Measurements from ENCODE around the gene USP34. TPM values are rescaled to one million over a fixed set of nuclear protein-coding genes. Genes with fewer than 3 reads are reported as not detected.
A peak's percentile ranks its signal among the peaks of the same experiment; 100 is the strongest.

USP34 gene
- polyA plus RNA-seq, 2 donors, result 32.2 to 40.4 TPM

DNA sequence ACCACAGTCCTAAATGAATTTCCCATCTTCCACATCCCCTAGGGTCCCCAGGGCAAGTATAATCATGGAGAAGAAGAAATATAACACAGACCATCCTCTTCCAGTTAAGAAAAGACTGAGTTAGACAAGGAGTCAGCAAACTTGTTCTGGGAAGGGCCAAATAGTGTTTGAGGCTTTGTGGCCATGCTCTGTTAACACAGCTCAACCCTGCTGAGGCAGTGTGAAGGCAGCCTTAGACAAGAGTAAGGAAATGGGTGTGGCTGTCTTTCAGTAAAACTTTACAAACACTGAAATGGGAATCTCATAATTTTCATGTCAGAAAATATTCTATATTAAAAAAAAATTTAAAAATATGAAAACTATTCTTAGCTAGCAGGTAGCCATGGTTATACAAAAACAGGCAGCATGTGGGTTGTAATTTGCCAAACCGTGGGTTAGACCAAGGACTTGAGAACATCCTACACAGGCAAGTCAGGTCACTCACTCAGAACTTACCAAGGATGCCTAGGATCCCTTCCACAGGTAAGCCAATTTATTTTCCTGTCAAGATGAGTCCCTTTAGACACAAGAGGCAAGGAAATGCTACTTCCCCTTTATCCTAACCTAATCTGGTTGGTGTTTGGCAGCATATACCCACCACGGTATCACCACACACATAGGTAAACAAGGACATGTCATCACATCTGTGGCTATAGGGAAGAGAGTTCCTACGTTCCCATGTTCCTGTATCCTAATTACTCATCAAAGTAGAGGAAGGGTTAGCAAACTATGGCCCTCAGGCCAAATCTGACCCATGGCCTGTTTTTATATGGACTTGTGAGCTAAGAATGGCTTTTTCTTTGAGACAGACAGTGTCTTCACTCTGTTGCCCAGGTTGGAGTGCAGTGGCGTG is 277.0 kb downstream of the USP34 start:
- H3K4me1 ChIP-seq (ENCODE audit: control insufficient read depth in 2 of 2, insufficient read depth in 2 of 2, low read length in 1 of 2), result no peaks in the 10 kb centered on the region
- H3K36me3 ChIP-seq (ENCODE audit: control insufficient read depth in 2 of 2, insufficient read depth in 2 of 2, low read length in 1 of 2), result peaks cover 5% of the 10 kb centered on the region in 2 donors
- no peaks in the 10 kb centered on the region for H3K9me3 ChIP-seq (ENCODE audit: control insufficient read depth in 2 of 2, insufficient read depth in 1 of 2, low read depth in 1 of 2, low read length in 1 of 2)
- no peaks in the 10 kb centered on the region for H3K27me3 ChIP-seq (ENCODE audit: control insufficient read depth in 1 of 2, insufficient read depth in 2 of 2, low read length in 2 of 2)
- no peak overlapping the region for H3K4me3 ChIP-seq (ENCODE audit: low read depth in 1 of 2, low read length in 2 of 2)
- 72 to 83% methylated on average over 4 of the region's 4 CpGs for WGBS, 2 donors
- H3K27ac ChIP-seq (ENCODE audit: low read depth in 2 of 2, low read length in 1 of 2), result peak overlapping the region in 1 of 2 donors; percentile 64

DNA sequence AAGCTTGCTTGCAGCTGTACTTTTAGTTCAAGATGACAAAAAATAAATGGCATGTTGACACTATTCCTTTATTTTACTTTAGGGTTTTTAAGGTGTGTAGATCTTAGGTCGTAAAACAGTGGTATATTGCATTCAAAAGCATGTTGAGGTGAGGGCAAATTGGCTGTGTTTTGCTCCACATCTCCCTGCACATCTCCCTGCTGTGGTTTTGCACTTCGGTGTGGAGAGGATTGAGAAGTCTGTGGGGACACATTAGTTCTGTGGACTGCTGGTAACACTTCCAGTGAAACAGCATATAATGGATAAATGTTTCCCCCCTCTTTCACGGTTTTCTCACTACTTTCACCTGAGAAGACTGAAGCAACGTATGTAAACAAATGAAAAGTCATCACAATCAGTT is 283.8 kb downstream of the USP34 start:
- 71 to 79% methylated on average over 4 of the region's 4 CpGs for WGBS, 2 donors
- peaks cover 8 to 17% of the 10 kb centered on the region in 2 donors for H3K36me3 ChIP-seq (ENCODE audit: control insufficient read depth in 2 of 2, insufficient read depth in 2 of 2, low read length in 1 of 2)

DNA sequence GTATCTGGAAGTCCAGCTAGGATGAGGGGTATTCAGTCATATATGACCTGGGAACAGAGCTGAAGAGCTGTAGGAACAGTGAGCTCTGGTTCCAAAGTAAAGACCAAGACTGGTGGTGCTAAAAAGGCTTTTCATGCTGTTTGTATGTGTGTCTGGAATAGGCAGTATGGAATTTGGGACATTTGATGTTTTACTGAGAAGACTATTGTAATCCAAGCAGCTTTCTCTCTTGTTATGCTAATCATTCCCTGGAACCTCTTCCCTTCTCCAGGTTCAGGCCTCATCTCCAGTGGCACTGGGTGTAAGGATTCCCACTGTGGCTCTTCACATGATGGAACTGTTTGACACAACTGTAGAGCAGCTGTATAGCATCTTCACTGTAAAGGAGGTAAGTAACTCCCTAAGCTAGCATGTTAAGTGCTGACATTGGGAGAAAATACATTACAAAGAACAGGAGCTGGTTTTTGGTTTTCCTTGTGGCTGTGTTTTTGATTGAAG is 285.6 kb downstream of the USP34 start:
- no peak overlapping the region for H3K27ac ChIP-seq (ENCODE audit: low read depth in 2 of 2, low read length in 1 of 2)
- peaks cover 0 to 5% of the 10 kb centered on the region in 2 donors for H3K4me1 ChIP-seq (ENCODE audit: control insufficient read depth in 2 of 2, insufficient read depth in 2 of 2, low read length in 1 of 2)
- H3K4me3 ChIP-seq (ENCODE audit: low read depth in 1 of 2, low read length in 2 of 2), result no peak overlapping the region
- no peaks in the 10 kb centered on the region for H3K9me3 ChIP-seq (ENCODE audit: control insufficient read depth in 2 of 2, insufficient read depth in 1 of 2, low read depth in 1 of 2, low read length in 1 of 2)
- no peaks in the 10 kb centered on the region for H3K27me3 ChIP-seq (ENCODE audit: control insufficient read depth in 1 of 2, insufficient read depth in 2 of 2, low read length in 2 of 2)
- peaks cover 8 to 15% of the 10 kb centered on the region in 2 donors for H3K36me3 ChIP-seq (ENCODE audit: control insufficient read depth in 2 of 2, insufficient read depth in 2 of 2, low read length in 1 of 2)

More for the DNA sequence above, 283.8 kb downstream of the USP34 start:
- no peaks in the 10 kb centered on the region for H3K27me3 ChIP-seq (ENCODE audit: control insufficient read depth in 1 of 2, insufficient read depth in 2 of 2, low read length in 2 of 2)
- H3K9me3 ChIP-seq (ENCODE audit: control insufficient read depth in 2 of 2, insufficient read depth in 1 of 2, low read depth in 1 of 2, low read length in 1 of 2), result no peaks in the 10 kb centered on the region
- no peaks in the 10 kb centered on the region for H3K4me1 ChIP-seq (ENCODE audit: control insufficient read depth in 2 of 2, insufficient read depth in 2 of 2, low read length in 1 of 2)
- H3K27ac ChIP-seq (ENCODE audit: low read depth in 2 of 2, low read length in 1 of 2), result no peak overlapping the region
- no peak overlapping the region for H3K4me3 ChIP-seq (ENCODE audit: low read depth in 1 of 2, low read length in 2 of 2)

DNA sequence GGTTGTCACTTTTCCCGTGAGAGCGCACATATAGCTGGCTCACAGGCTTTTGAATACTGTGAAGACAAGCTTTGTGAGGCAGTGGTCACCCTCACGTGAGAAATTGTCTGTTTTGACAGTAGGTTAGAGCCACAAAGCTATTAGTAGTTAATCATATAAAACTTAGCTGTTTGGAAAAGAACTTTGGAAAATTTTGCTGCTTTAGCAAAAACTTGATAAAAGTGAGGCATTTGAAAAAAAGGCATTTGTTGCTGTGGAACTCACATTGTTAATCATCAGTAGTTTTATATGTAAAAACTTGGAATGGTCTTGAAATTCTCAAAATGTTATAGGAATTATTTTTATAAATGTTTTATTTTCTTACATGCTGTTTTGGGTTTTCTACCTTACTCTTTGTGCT is 286.6 kb downstream of the USP34 start:
- no peaks in the 10 kb centered on the region for H3K9me3 ChIP-seq (ENCODE audit: control insufficient read depth in 2 of 2, insufficient read depth in 1 of 2, low read depth in 1 of 2, low read length in 1 of 2)
- no peak overlapping the region for H3K27ac ChIP-seq (ENCODE audit: low read depth in 2 of 2, low read length in 1 of 2)
- no peaks in the 10 kb centered on the region for H3K27me3 ChIP-seq (ENCODE audit: control insufficient read depth in 1 of 2, insufficient read depth in 2 of 2, low read length in 2 of 2)
- H3K4me1 ChIP-seq (ENCODE audit: control insufficient read depth in 2 of 2, insufficient read depth in 2 of 2, low read length in 1 of 2), result peaks cover 3 to 10% of the 10 kb centered on the region in 2 donors
- 91 to 93% methylated on average over 3 of the region's 3 CpGs for WGBS, 2 donors
- H3K36me3 ChIP-seq (ENCODE audit: control insufficient read depth in 2 of 2, insufficient read depth in 2 of 2, low read length in 1 of 2), result peaks cover 8 to 15% of the 10 kb centered on the region in 2 donors
- H3K4me3 ChIP-seq (ENCODE audit: low read depth in 1 of 2, low read length in 2 of 2), result no peak overlapping the region

DNA sequence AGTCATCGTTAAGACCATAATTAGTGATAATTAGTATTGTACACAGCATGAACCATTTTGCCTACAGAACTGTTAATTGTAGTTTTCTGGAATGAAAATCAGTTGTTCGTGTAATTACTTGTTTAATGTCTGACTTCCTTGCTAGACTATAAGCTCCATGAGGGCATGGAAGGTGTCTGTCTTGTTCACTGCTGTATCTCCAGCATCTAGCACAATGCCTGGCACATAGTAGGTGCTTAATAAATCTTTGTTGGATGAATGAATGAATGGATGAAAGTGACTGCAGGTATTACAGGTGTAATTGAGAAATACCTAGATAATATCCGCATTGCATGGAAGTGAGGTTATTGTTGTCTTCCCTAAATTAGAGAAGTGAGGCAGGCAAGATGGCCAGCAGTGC is 287.1 kb downstream of the USP34 start:
- Histone ChIP-seq H3K4me1 (ENCODE audit: control insufficient read depth in 2 of 2, insufficient read depth in 2 of 2, low read length in 1 of 2) (peaks cover 3 to 15% of the 10 kb centered on the region in 2 donors), H3K36me3 (ENCODE audit: control insufficient read depth in 2 of 2, insufficient read depth in 2 of 2, low read length in 1 of 2) (peaks cover 8 to 15% of the 10 kb centered on the region in 2 donors), H3K4me3 (ENCODE audit: low read depth in 1 of 2, low read length in 2 of 2) (no peak overlapping the region), H3K9me3 (ENCODE audit: control insufficient read depth in 2 of 2, insufficient read depth in 1 of 2, low read depth in 1 of 2, low read length in 1 of 2) (no peaks in the 10 kb centered on the region), H3K27ac (ENCODE audit: low read depth in 2 of 2, low read length in 1 of 2) (no peak overlapping the region), H3K27me3 (ENCODE audit: control insufficient read depth in 1 of 2, insufficient read depth in 2 of 2, low read length in 2 of 2) (no peaks in the 10 kb centered on the region)
- WGBS, 2 donors, result 96 to 97% methylated on average over 3 of the region's 3 CpGs

DNA sequence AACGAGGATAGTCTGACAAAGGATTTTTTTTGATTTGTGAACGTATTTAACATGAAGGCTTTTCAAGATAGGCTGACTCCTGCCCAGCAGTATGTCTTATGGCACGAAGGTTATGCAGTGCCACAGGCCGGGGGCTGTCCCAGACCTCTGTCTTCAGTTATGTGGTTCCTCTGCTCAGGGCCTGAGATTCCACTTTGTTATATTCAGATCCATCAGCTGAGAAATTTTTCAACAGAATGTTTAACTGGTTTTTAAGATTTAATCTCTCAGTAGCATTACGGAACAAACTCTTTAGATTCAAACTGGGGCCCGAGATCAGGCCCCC is 288.9 kb downstream of the USP34 start:
- 73% methylated on average over 6 of the region's 6 CpGs for WGBS, 2 donors
- Histone ChIP-seq H3K27ac (ENCODE audit: low read depth in 2 of 2, low read length in 1 of 2) (no peak overlapping the region), H3K4me1 (ENCODE audit: control insufficient read depth in 2 of 2, insufficient read depth in 2 of 2, low read length in 1 of 2) (peaks cover 3 to 21% of the 10 kb centered on the region in 2 donors)

DNA sequence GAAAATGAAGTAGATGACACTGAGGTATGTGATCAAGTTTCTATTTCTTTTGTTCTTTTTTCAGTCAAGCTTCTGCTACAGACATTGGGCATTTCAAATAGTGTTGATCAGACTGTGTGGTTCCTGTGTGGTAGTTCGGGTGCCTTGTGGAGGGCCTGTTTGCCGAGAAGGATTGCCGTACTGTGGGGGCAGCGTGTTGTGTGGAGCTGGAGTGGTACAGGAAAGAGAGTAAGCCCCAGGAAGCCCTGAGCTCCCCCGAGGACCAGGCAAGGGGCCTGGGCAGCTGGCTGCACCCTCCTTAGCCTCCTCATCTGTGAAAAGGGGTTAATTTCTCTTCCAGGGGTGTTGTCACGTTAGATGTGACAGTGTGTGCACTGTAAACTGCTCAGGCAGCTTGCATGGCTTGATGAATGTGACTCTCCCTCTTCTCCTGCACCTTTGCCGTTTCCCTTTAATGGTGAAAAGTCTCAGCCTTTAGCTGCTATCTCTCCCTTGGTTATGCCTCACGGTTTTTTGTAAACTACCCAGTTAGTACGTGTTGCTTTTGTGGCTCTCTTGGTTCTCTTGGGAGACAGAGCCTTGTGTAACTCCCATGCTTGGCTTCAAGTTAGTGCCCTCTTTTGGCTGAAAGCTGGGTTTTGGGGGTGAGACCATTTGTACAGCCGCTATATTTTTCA is 289.4 kb downstream of the USP34 start:
- Histone ChIP-seq H3K9me3 (ENCODE audit: control insufficient read depth in 2 of 2, insufficient read depth in 1 of 2, low read depth in 1 of 2, low read length in 1 of 2) (no peaks in the 10 kb centered on the region), H3K4me3 (ENCODE audit: low read depth in 1 of 2, low read length in 2 of 2) (no peak overlapping the region), H3K4me1 (ENCODE audit: control insufficient read depth in 2 of 2, insufficient read depth in 2 of 2, low read length in 1 of 2) (peaks cover 3 to 21% of the 10 kb centered on the region in 2 donors), H3K27ac (ENCODE audit: low read depth in 2 of 2, low read length in 1 of 2) (peak overlapping the region in 1 of 2 donors; percentile 44), H3K36me3 (ENCODE audit: control insufficient read depth in 2 of 2, insufficient read depth in 2 of 2, low read length in 1 of 2) (peaks cover 8 to 10% of the 10 kb centered on the region in 2 donors), H3K27me3 (ENCODE audit: control insufficient read depth in 1 of 2, insufficient read depth in 2 of 2, low read length in 2 of 2) (no peaks in the 10 kb centered on the region)
- WGBS, 2 donors, result 59 to 60% methylated on average over 10 of the region's 10 CpGs

More for the DNA sequence above, 288.9 kb downstream of the USP34 start:
- Histone ChIP-seq H3K36me3 (ENCODE audit: control insufficient read depth in 2 of 2, insufficient read depth in 2 of 2, low read length in 1 of 2) (peaks cover 8 to 11% of the 10 kb centered on the region in 2 donors), H3K9me3 (ENCODE audit: control insufficient read depth in 2 of 2, insufficient read depth in 1 of 2, low read depth in 1 of 2, low read length in 1 of 2) (no peaks in the 10 kb centered on the region), H3K4me3 (ENCODE audit: low read depth in 1 of 2, low read length in 2 of 2) (no peak overlapping the region), H3K27me3 (ENCODE audit: control insufficient read depth in 1 of 2, insufficient read depth in 2 of 2, low read length in 2 of 2) (no peaks in the 10 kb centered on the region)

DNA sequence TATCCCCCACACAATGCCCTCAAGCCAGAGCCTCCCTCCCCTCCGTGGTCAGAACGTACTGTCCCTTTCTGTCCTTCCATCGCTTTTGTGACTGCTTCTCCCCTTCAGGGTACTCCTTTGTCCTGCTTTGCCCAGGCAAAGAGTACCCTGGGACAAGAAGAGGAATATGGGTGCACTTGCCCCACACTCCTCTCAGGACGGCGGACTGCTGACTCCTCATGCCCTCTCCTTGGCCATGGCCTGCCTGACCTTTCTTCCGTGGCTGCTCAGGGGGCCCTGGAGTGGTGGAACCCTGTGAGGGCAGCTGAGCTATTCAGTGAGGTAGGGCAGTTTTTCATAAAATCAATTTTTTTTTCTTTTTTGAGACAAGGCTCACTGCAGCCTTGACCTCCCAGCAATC is 290.2 kb downstream of the USP34 start:
- H3K27me3 ChIP-seq (ENCODE audit: control insufficient read depth in 1 of 2, insufficient read depth in 2 of 2, low read length in 2 of 2), result no peaks in the 10 kb centered on the region
- 60 to 66% methylated on average over 6 of the region's 6 CpGs for WGBS, 2 donors
- peak overlapping the region; percentile 12 to 43 for H3K27ac ChIP-seq (ENCODE audit: low read depth in 2 of 2, low read length in 1 of 2)
- peaks cover 8 to 10% of the 10 kb centered on the region in 2 donors for H3K36me3 ChIP-seq (ENCODE audit: control insufficient read depth in 2 of 2, insufficient read depth in 2 of 2, low read length in 1 of 2)
- H3K4me3 ChIP-seq (ENCODE audit: low read depth in 1 of 2, low read length in 2 of 2), result no peak overlapping the region
- H3K9me3 ChIP-seq (ENCODE audit: control insufficient read depth in 2 of 2, insufficient read depth in 1 of 2, low read depth in 1 of 2, low read length in 1 of 2), result no peaks in the 10 kb centered on the region
- H3K4me1 ChIP-seq (ENCODE audit: control insufficient read depth in 2 of 2, insufficient read depth in 2 of 2, low read length in 1 of 2), result peaks cover 3 to 25% of the 10 kb centered on the region in 2 donors

DNA sequence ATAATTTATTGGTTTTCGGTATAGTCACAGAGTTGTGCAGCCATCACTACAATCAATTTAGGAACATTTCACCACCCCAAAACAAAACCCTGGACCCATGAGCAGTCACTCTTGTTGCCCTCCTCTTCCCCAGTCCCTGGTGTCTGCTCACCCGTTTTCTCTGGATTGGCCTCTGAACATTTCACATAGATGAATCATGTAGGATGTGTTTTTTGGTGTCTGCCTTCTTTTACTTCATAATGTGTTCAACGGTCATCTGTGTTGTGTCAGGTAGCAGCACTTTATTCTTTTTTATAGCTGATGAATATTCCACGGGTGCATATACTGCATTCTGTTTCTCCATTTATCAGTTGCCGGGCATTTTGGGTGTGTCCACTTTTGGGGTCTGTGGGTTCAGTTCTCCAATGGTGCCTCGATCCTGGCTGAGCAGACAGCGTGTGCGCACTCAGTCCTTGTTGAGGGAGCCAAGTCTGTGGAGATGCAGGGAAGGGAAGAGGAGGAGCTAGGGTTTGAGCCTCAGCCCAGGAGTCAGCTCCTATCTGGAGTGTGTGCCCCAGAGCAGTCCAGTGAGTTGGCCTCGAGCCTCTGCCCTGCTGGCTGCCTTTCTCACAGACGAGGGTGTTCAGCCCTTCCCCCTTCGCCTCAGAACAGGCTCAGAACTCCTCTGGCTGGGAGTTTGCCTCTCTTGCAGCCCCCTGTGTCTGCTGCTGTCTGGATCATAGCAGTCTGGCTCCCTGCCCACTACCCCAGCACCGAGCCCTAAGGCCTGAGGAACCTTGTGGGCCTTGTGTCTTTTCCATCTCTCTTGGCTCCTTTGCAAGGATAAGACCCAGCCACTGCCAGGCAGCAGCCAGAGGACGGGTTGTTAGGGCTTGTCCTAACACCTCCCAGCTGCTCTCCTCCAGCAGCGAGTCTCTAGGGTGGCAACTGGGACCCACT is 290.9 kb downstream of the USP34 start:
- Histone ChIP-seq H3K9me3 (ENCODE audit: control insufficient read depth in 2 of 2, insufficient read depth in 1 of 2, low read depth in 1 of 2, low read length in 1 of 2) (no peaks in the 10 kb centered on the region), H3K4me1 (ENCODE audit: control insufficient read depth in 2 of 2, insufficient read depth in 2 of 2, low read length in 1 of 2) (peaks cover 3 to 25% of the 10 kb centered on the region in 2 donors), H3K36me3 (ENCODE audit: control insufficient read depth in 2 of 2, insufficient read depth in 2 of 2, low read length in 1 of 2) (peaks cover 4 to 5% of the 10 kb centered on the region in 2 donors), H3K27me3 (ENCODE audit: control insufficient read depth in 1 of 2, insufficient read depth in 2 of 2, low read length in 2 of 2) (no peaks in the 10 kb centered on the region), H3K4me3 (ENCODE audit: low read depth in 1 of 2, low read length in 2 of 2) (no peak overlapping the region), H3K27ac (ENCODE audit: low read depth in 2 of 2, low read length in 1 of 2) (peak overlapping the region; percentile 12 to 43)
- WGBS, 2 donors, result 31 to 42% methylated on average over 14 of the region's 14 CpGs
